Activated T-cell treated with anti-CD3 and anti-CD28 coated beads, Interleukin-2, amount 50 U/mL, for 4 hours (primary cell): ENCODE results near the gene SPATA31C2. TPM values are rescaled to one million over a fixed set of nuclear protein-coding genes. Genes with fewer than 3 reads are reported as not detected.
"Not testable (repeated sequence)": the region's sequence is repeated elsewhere in the genome, so short reads cannot be mapped to it uniquely, and the experiment has no call there.

ENCODE experiments used
- ATAC-seq, 2 donors: fragments of 200-7000 bp; cut with Tn5 transposase; one replicate each; pipeline ENCODE4 v1.10.0; 2021
- DNase-seq: peaks from one replicate; pipeline ENCODE4 v3.0.0-alpha.2; 2020
- H3K27me3 Mint-ChIP-seq: one replicate; pipeline ENCODE4 v1.8.0; 2021; ENCODE audit warnings: low read depth, mixed read lengths
- H3K36me3 Mint-ChIP-seq: one replicate; pipeline ENCODE4 v1.8.0; 2022; ENCODE audit warnings: mixed read lengths; ENCODE audit not compliant: insufficient read depth
- H3K4me1 Mint-ChIP-seq: one replicate; pipeline ENCODE4 v1.8.0; 2021; ENCODE audit warnings: low read depth, mixed read lengths
- H3K4me3 Mint-ChIP-seq: one replicate; pipeline ENCODE4 v1.8.0; 2021; ENCODE audit warnings: mild to moderate bottlenecking, moderate library complexity, mixed read lengths
- H3K9me3 Mint-ChIP-seq: one replicate; pipeline ENCODE4 v1.8.0; 2021; ENCODE audit warnings: mixed read lengths
- total RNA-seq, 3 donors: library from RNA; stranded (reverse); gene quantifications; one replicate each; pipeline ENCODE4 v1.2.1, GENCODE V29; 2021

The SPATA31C2 gene
- total RNA-seq: under 1 TPM in 1 of 3 donors, not detected in 2; 0.13 TPM

DNA sequence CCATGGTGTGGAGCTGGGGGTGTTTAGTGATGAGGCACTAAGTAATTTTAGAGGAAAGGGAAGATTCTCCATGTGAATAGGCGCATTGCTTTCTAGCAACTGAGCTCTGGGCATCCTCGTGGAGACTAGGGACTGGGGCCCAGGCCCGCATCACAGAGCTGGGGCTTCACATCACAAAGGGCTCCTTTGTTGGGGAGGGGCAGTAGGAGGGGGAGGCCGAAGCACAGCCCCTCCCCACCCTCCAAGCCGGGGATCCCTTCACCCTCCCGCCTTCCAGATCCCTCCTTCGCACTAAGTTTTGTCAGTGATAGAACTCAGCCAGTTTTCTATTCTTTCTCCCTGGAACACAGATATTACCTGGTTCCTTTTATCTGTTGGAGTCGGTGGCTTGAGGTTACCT, at the start of gene SPATA31C2:
SPATA31C2 (minus strand) TSS at position 101 of the 400 bp plus-strand sequence; CDS start at position 72, 29 bp downstream.
- H3K9me3 Mint-ChIP-seq, DNase-seq, H3K36me3 Mint-ChIP-seq, H3K4me3 Mint-ChIP-seq, H3K27me3 Mint-ChIP-seq, ATAC-seq, H3K4me1 Mint-ChIP-seq: not testable (repeated sequence)

DNA sequence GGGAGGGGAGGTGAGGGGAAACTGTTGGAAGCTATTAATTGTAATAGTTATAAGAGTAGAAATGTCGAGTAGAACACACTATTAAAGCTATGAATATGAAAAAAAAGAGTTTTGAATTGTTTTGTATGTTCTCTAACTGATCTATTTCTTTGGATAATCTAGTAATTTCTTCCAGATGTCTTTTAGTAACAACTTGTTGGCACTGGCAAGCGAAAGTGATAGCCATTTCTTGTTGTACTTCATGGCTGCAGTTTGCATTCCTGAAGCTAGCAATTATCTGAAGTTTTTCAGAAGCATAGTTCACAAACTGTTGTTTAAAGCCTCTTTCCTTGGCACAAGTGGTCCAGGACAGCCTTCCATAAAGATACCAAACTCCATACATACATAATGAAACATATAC, 49.4 kb upstream of the SPATA31C2 start:
- ATAC-seq (no peak), DNase-seq (no peak)
- no peaks in the 10 kb centered on the region for H3K4me1 Mint-ChIP-seq
- H3K27me3 Mint-ChIP-seq: peaks cover 16% of the 10 kb centered on the region
- H3K4me3 Mint-ChIP-seq: no peak overlapping the region
- H3K9me3 Mint-ChIP-seq: peaks cover 11% of the 10 kb centered on the region
- no peaks in the 10 kb centered on the region for H3K36me3 Mint-ChIP-seq

DNA sequence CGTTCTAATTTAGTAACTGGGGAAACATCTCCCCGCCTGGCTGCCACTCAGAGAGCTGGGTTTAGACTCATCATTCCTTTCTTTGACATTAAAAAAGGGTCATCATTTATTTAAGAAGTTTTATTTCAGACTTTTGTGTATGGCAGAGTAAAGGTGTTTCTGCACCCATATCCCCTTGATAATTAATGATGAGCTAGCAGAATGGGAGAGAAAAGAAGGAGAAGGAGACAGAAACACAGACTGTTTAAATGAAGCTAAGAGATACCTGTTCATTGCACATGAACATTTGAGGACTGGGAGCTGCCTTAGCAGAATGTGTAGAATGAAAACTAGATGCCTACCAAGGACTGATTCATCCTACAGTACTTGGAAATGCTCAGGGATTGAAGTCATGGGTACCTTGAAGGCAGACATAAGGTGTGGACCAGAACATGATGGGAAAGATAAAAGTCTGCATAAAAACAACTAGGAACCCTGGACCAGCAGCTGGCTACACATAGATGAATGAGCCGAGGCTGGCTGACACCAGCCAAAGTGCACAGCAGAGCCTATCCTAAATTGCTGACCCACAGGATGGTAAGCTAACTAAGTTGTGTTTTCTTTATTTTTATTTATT, 48.3 kb upstream of the SPATA31C2 start:
- no peaks in the 10 kb centered on the region for H3K4me1 Mint-ChIP-seq
- DNase-seq (no peak), ATAC-seq (no peak)
- H3K27me3 Mint-ChIP-seq: peaks cover 16% of the 10 kb centered on the region
- no peaks in the 10 kb centered on the region for H3K36me3 Mint-ChIP-seq
- H3K9me3 Mint-ChIP-seq: peaks cover 11% of the 10 kb centered on the region
- no peak overlapping the region for H3K4me3 Mint-ChIP-seq

DNA sequence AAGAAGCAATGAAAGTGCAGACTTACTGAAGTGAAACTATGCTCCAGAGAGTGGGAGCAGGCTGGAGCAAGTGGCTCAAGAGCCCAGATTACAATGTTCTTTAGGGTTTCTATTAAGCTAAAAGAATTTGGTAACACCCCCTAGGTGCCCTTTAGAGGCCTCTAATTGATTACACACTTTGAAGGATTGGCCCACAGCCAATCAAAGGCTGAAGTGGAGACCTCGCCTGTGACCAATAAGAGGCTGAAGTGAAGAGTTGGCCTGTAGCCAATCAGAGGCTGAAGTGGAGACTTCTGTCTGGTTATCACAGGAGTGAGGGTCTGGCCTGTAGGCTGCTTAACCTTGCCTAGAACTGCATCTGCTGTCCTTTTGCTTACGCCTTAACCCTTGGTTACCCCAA, 46.7 kb upstream of the SPATA31C2 start:
- H3K27me3 Mint-ChIP-seq: peaks cover 17% of the 10 kb centered on the region
- H3K9me3 Mint-ChIP-seq: peaks cover 2% of the 10 kb centered on the region
- no peak for DNase-seq
- H3K36me3 Mint-ChIP-seq: no peaks in the 10 kb centered on the region
- H3K4me1 Mint-ChIP-seq: peaks cover 2% of the 10 kb centered on the region
- no peak for ATAC-seq
- H3K4me3 Mint-ChIP-seq: no peak overlapping the region

DNA sequence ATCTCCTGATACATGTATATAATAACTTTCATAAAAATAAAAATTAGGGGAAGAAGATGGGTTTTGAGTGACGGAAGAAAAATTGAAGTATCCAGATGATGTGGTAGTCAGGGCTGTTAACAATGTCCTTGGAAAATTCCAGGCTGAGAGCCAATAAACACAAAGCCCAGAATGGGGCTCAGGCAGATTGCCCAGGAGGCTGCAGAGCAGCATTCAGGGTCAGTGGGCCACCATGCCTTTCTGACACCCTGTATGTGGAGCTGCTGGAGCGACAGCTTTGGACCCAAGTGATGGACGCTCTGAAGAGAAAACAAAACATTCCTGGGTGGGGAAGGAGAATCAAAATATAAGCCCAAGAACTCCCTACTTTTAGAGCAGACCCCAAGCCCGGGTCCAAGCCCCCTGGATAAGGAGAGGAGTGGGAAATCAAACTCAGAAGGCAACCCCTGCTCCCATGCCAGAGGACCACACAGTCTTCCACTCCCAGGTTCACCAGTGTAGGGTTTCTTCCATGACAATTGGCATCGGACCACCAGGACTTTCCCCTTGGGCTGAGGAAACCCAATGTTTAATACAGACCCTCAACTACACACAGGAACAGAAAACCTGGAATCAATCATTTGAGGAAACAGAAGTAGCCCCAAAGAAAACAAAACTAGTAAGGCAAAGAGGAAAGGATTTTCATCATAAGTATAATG, 45.7 kb upstream of the SPATA31C2 start:
- Mint-ChIP-seq H3K9me3 (no peaks in the 10 kb centered on the region), H3K27me3 (peaks cover 17% of the 10 kb centered on the region), H3K4me1 (peaks cover 5% of the 10 kb centered on the region), H3K4me3 (no peak overlapping the region), H3K36me3 (no peaks in the 10 kb centered on the region)
- DNase-seq (no peak), ATAC-seq (no peak)

DNA sequence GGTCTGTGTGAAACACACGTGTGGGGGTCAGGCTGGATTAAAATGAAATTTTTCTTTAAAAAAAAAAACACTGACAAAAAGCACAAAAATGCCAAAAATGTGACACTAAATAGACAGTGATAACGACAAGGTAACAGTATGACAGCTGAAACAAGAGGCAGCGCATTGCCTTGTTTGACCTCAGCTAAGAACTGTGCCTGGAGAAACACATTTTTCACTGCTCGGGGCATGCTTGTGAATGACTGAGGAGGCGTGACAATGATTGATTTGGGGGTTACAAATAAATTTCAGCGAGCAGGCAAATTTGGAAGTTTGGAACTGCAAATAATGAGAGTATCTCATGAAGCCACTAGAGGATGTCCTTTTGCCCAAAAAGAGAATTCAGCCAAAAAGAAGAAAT, 44.2 kb upstream of the SPATA31C2 start:
- no peak for DNase-seq
- Mint-ChIP-seq H3K9me3 (no peaks in the 10 kb centered on the region), H3K36me3 (no peaks in the 10 kb centered on the region), H3K27me3 (peaks cover 15% of the 10 kb centered on the region), H3K4me3 (no peak overlapping the region), H3K4me1 (peaks cover 11% of the 10 kb centered on the region)
- ATAC-seq: no peak

DNA sequence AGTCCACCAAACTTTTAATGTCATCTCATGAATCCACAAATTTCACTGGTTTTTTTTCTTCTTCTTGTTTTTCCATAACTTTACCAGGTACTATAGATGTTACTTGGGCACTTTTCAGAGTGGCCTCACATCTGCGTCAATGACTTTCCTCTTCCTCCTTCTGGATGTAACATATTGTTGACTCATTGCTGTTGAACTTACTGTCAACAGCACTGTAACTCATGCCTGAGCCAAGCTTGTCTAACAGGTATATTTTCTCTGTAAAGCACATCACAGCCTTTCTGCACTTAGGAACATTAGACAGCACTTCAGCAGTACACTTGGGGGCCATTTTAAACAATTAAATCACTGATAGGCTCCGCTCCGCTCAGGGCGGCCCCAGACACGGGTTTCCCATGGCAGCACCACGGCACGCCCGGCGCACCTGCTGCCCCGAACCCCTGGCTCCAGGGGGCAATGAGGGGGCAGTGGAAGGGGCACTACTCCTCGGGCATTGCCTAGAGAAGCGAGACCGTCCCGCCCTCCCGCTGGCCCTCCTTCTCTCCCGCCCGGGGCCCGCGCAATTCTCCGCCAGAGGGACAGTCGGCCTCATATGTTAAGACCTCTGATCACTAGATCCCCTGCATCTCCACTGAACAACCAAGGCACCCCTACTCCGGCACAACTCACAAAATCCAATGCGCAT, 41.9 kb upstream of the SPATA31C2 start:
- DNase-seq (no peak), ATAC-seq (no peak)
- Mint-ChIP-seq H3K36me3 (no peaks in the 10 kb centered on the region), H3K27me3 (peaks cover 12% of the 10 kb centered on the region), H3K4me3 (no peak overlapping the region), H3K9me3 (no peaks in the 10 kb centered on the region), H3K4me1 (peaks cover 11% of the 10 kb centered on the region)

DNA sequence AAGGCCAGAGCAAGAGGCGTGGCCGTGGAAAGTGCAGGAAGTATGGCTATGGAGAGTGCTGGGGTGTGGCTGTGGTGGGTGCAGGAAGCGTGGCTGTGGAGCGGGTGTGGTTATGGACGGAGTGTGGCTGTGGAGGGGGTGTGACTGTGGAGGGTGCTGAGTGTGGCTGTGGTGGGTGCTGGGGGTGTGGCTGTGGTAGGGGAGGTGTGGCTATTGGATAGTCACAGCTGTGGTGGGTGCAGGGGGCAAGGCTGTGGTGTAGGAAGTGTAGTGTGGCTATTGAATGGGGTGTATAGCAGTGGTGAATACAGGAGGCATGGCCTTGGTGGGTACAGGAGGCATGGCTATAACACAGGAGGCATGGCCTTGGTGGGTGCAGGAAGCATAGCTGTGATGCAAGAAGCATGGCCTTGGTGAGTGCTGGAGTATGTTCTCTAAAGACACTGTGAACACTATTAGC, 40.8 kb upstream of the SPATA31C2 start:
- Mint-ChIP-seq H3K27me3 (peaks cover 12% of the 10 kb centered on the region), H3K9me3 (no peaks in the 10 kb centered on the region), H3K4me3 (no peak overlapping the region), H3K4me1 (peaks cover 11% of the 10 kb centered on the region), H3K36me3 (no peaks in the 10 kb centered on the region)
- DNase-seq: no peak
- ATAC-seq: peak; percentile 43 to 53

DNA sequence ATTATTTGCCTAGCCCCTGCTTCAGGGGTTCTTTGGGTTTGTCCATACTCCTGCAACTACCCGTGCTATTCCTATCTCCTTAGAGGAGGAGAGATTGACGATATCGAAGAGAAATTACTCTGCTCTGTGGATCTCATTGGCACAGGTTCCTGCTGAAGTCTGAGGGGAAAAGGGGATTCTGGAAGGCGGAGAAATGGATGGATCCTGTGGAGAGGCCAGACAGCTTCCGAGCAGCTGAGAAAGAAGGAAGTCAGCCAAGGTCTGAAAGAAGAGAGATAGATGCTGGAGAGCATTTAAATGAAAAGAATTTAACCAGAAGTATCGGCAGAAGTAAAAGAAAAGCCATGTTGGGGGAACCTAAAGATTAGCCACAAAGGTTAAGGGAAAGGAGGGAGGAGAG, 40.4 kb upstream of the SPATA31C2 start:
- Mint-ChIP-seq H3K4me3 (no peak overlapping the region), H3K4me1 (peaks cover 11% of the 10 kb centered on the region), H3K36me3 (no peaks in the 10 kb centered on the region), H3K27me3 (peaks cover 12% of the 10 kb centered on the region), H3K9me3 (no peaks in the 10 kb centered on the region)
- DNase-seq (no peak), ATAC-seq (no peak)

DNA sequence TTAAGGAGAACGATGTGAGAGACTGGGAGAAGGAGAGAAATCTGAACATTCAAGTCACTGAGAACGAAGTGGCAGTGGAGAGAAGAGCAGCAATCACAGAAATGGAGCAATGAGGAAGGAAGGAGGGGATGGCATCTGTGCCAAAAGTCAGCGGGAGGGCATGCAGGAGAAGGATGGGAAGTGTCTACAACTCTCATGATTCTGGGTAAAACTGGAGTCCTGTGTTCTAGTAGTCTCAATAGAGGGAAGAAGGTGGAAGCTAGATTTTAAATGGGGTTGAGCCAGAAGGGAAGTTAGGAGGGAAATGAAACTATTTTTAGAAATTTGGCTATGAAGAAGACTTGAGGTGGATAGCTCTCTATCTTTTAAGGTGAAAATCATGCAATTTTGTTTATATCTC, 39.1 kb upstream of the SPATA31C2 start:
- DNase-seq: no peak
- Mint-ChIP-seq H3K4me3 (no peak overlapping the region), H3K9me3 (no peaks in the 10 kb centered on the region), H3K4me1 (peaks cover 11% of the 10 kb centered on the region), H3K36me3 (no peaks in the 10 kb centered on the region), H3K27me3 (peaks cover 8% of the 10 kb centered on the region)
- ATAC-seq: no peak

DNA sequence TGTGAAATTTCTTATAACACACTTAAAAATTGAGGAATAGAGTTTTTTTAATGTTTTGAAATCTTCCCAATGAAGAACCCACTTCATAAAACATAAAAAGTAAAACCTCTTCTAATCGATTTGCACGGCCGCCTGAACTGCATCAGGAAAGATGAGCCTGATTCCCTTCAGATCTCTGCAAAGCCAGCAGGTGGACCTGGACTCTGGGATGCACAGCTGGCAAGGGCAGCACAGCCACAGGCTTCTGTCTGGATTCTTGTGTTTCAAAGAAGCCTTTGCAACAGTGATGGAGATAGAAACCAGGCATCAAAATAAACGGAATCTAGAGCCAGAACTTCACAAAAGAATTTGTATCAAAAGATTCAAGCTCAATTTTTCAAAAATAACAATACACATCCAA, 36.0 kb upstream of the SPATA31C2 start:
- DNase-seq (no peak), ATAC-seq (no peak)
- Mint-ChIP-seq H3K36me3 (no peaks in the 10 kb centered on the region), H3K9me3 (no peaks in the 10 kb centered on the region), H3K4me3 (no peak overlapping the region), H3K27me3 (no peaks in the 10 kb centered on the region), H3K4me1 (peaks cover 9% of the 10 kb centered on the region)

DNA sequence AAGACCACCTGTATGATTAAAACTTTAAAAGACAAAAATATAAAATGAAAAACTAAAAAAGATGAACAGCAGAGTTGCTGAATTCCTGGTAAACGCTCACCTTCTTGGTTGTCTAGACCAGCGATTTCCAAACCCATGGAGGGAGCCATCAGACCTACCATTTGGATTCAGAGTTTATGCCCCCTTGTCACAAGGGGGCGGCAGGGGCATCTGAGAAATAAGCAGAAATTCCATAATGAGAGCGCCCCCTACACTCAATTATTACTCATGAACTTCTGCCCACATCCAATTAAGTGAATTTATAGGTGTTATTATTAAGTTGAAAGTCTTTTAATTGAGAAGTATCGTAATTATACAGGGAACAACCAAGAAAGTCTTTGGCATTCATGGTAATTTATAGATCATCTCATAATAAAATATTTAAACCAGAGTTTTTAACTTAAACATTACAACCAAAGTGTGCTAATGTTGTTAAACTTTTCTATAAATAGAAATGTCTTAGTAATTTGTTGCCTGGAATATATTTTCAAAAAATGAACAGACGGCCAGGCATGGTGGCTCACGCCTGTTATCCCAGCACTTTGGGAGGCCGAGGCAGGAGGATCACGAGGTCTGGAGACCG, 35.2 kb upstream of the SPATA31C2 start:
- DNase-seq (peak; percentile 38), ATAC-seq (peak; percentile 10 to 58)
- H3K27me3 Mint-ChIP-seq: peaks cover under 1% of the 10 kb centered on the region
- H3K36me3 Mint-ChIP-seq: no peaks in the 10 kb centered on the region
- no peaks in the 10 kb centered on the region for H3K9me3 Mint-ChIP-seq
- H3K4me1 Mint-ChIP-seq: peaks cover 1% of the 10 kb centered on the region
- H3K4me3 Mint-ChIP-seq: no peak overlapping the region

DNA sequence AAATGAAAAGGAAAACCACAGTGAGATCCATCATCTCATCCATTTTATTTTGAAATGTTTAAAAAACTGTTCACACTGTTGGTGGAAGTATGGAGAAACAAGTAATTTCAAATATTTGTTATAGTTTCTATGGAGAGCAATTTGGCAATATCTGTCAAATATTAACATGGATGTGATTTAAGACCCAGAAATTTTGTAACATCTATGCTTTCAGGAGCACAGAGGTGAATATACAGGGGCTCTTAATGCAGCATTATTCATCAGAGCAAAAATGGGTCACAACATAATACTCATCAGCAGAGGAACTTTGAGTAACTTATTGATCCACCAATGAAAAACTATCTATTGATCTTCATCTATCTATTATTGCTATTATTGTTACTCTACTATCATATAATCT, 31.4 kb upstream of the SPATA31C2 start:
- Mint-ChIP-seq H3K4me3 (no peak overlapping the region), H3K4me1 (no peaks in the 10 kb centered on the region), H3K36me3 (no peaks in the 10 kb centered on the region), H3K9me3 (no peaks in the 10 kb centered on the region), H3K27me3 (peaks cover 11% of the 10 kb centered on the region)
- DNase-seq (no peak), ATAC-seq (no peak)

DNA sequence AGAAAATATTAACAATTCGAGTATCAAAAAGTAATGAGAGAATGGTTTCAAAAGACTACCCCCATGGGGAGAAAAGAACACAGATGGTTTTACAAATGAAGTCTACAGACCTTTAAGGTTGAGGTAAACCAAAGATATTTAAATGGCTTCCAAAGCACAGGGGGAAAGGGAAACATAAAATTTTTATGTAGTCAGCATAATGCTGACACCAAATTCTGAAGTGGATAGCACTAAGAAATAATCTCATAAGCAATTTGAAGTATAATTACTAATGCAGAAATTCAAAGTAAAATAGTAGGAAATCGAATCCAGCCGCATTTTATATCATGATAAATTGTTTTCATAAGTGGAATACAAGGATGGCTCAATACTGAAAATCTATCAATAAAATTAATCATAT, 30.3 kb upstream of the SPATA31C2 start:
- Mint-ChIP-seq H3K4me1 (no peaks in the 10 kb centered on the region), H3K4me3 (no peak overlapping the region), H3K9me3 (peaks cover 1% of the 10 kb centered on the region), H3K36me3 (no peaks in the 10 kb centered on the region), H3K27me3 (peaks cover 14% of the 10 kb centered on the region)
- no peak for DNase-seq
- no peak for ATAC-seq
